GM21576 (cell line): ENCODE results near the gene C9orf72.
"Not testable (repeated sequence)": the region's sequence is repeated elsewhere in the genome, so short reads cannot be mapped to it uniquely, and the experiment has no call there.

Experiments used
- ATAC-seq: cut with Tn5 transposase; IDR thresholded peaks from one replicate; pipeline ENCODE4 v1.9.1; 2021; ENCODE audit warnings: mild to moderate bottlenecking, moderate library complexity; ENCODE audit not compliant: unreplicated experiment

Gene C9orf72

GRCh38 chr9:27519466-27520465 is 53.5 kb downstream of the C9orf72 start:
- ATAC-seq, result no peak

- ATAC-seq, result no peak
Measured at GRCh38 chr9:27518809-27519208, 54.5 kb downstream of the C9orf72 start.

- ATAC-seq, result no peak
Measured at GRCh38 chr9:27518006-27518405, 55.3 kb downstream of the C9orf72 start.

- no peak for ATAC-seq
Measured at GRCh38 chr9:27514551-27514950, 58.7 kb downstream of the C9orf72 start.

- ATAC-seq, result no peak
Measured at GRCh38 chr9:27511771-27512170, 61.5 kb downstream of the C9orf72 start.

- no peak for ATAC-seq
Measured at GRCh38 chr9:27510780-27511179, 62.5 kb downstream of the C9orf72 start.

- ATAC-seq, result no peak
Measured at GRCh38 chr9:27506981-27507380, 66.3 kb downstream of the C9orf72 start.

GRCh38 chr9:27505744-27506161 is 67.5 kb downstream of the C9orf72 start:
- no peak for ATAC-seq

GRCh38 chr9:27504259-27504658 is 69.0 kb downstream of the C9orf72 start:
- ATAC-seq, result no peak

GRCh38 chr9:27503623-27504022 is 69.7 kb downstream of the C9orf72 start:
- no peak for ATAC-seq

GRCh38 chr9:27500902-27501301 is 72.4 kb downstream of the C9orf72 start:
- not testable (repeated sequence) for ATAC-seq

- ATAC-seq, result no peak
Measured at GRCh38 chr9:27499451-27499850, 73.8 kb downstream of the C9orf72 start.

- no peak for ATAC-seq
Measured at GRCh38 chr9:27497883-27498417, 75.3 kb downstream of the C9orf72 start.
